ENCODE measurements around the gene GLIS1. TPM values are rescaled to one million over a fixed set of nuclear protein-coding genes. Genes with fewer than 3 reads are reported as not detected.

The GLIS1 gene
- total RNA-seq, 1 donor from 2014 or later = 0.08 TPM

- ATAC-seq (ENCODE audit: poor library complexity) (no peak), DNase-seq (no peak)
- intact Hi-C loops (cut with DNase I) = no loop called here
These were observed 277.5 kb downstream of the GLIS1 start for GRCh38 chr1:53461323-53462044.

GRCh38 chr1:53460666-53461322, 278.2 kb downstream of the GLIS1 start:
- DNase-seq (no peak), ATAC-seq (ENCODE audit: poor library complexity) (no peak)
- intact Hi-C loops (cut with DNase I) = no loop called here

- intact Hi-C loops (cut with DNase I) = no loop called here
- ATAC-seq (ENCODE audit: poor library complexity) (no peak), DNase-seq (no peak)
These were observed 278.7 kb downstream of the GLIS1 start for GRCh38 chr1:53460211-53460634.

DNA sequence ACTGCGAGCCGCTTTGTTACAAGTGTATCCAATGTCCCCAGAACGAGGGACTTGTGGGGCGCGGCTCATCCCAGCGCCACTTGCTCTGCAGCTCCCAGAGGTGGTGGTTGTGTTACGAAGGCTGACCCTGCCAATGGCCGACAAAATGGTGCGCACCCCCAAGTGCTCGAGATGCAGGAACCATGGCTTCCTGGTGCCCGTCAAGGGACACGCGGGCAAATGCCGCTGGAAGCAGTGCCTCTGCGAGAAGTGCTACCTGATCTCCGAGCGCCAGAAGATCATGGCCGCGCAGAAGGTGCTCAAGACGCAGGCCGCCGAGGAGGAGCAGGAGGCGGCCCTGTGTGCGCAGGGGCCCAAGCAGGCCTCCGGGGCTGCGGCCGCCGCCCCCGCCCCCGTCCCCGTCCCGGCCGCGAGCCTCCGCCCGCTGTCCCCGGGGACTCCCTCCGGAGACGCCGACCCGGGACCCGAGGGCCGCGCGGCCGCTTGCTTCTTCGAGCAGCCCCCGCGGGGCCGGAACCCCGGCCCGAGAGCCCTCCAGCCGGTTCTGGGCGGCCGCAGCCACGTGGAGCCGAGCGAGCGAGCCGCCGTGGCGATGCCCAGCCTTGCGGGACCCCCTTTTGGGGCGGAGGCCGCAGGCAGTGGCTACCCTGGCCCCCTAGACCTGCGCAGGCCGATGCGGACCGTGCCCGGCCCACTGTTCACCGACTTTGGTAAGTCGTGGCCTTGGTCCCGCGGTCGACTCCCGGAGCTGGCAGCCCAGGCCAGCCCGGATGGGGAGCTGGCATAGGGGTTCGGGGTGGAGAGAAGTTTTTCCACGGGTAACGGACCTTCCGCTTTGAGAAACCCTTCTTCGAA, 279.4 kb downstream of the GLIS1 start, which contains the start of gene DMRTB1:
Gene DMRTB1 (plus strand): TSS at position 79 of the 855 bp plus-strand sequence. CDS start 55 bp downstream, at position 134.
- DNase-seq (no peak), ATAC-seq (ENCODE audit: poor library complexity) (no peak)
- intact Hi-C loops (cut with DNase I) = no loop called here

DNA sequence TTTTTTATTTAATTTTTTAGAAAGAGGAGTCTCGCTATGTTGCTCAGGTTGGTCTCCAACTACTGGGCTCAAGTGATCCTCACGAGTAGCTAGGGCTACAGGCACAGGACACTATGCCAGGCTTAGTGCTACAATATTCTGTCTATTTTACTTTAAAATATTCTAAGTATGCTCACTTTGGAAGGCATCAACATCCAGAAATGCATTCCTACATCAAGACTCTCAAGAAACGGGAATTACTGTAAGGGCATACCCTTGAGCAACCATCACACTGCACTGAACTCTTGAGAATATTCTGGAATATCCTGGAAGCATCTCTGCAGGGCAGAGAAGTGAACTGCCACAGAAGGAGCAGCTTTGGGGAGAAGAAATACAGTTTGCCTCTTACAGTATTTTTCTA, 280.3 kb downstream of the GLIS1 start:
- no peak for ATAC-seq (ENCODE audit: poor library complexity)
- DNase-seq = no peak
- intact Hi-C loops (cut with DNase I) = no loop called here

Other genes with a start within 250 kb of the GLIS1 start
- gene NDC1, start 99.1 kb upstream of the GLIS1 start, total RNA-seq = 5.6 TPM
- gene YIPF1, start 150.6 kb upstream of the GLIS1 start, total RNA-seq = 13.6 TPM
- not detected for gene DIO1, start 155.0 kb upstream of the GLIS1 start, total RNA-seq
- 9.9 TPM for gene IFT25, start 206.5 kb upstream of the GLIS1 start, total RNA-seq
- gene LRRC42, start 207.2 kb upstream of the GLIS1 start, total RNA-seq = 12.0 TPM